Fibroblast of villous mesenchyme (primary cell): ENCODE measurements around the gene CCRL2. TPM values are rescaled to one million over a fixed set of nuclear protein-coding genes. Genes with fewer than 3 reads are reported as not detected.
"Not testable (repeated sequence)": the region's sequence is repeated elsewhere in the genome, so short reads cannot be mapped to it uniquely, and the experiment has no call there.

ENCODE experiments used
- DNase-seq: peaks from one replicate; pipeline ENCODE4 v3.0.0-alpha.2; 2010; ENCODE audit warnings: low read depth
- H3K4me3 ChIP-seq: 2 replicates; pipeline ENCODE4 v1.5.1; 2011; ENCODE audit warnings: low read depth, mild to moderate bottlenecking, low read length
- CTCF ChIP-seq: IDR thresholded peaks from 2 replicates; pipeline ENCODE4 v1.5.1; 2012; ENCODE audit warnings: low read depth, mild to moderate bottlenecking, low read length; ENCODE audit not compliant: insufficient read depth
- total RNA-seq: library from RNA; depleted of rRNA; stranded (reverse); fragments of >200 nt; gene quantifications from 2 replicates; pipeline ENCODE4 v1.2.3, GENCODE V29; 2012

CCRL2 gene
- total RNA-seq, 1 donor = 2.2 TPM

DNA sequence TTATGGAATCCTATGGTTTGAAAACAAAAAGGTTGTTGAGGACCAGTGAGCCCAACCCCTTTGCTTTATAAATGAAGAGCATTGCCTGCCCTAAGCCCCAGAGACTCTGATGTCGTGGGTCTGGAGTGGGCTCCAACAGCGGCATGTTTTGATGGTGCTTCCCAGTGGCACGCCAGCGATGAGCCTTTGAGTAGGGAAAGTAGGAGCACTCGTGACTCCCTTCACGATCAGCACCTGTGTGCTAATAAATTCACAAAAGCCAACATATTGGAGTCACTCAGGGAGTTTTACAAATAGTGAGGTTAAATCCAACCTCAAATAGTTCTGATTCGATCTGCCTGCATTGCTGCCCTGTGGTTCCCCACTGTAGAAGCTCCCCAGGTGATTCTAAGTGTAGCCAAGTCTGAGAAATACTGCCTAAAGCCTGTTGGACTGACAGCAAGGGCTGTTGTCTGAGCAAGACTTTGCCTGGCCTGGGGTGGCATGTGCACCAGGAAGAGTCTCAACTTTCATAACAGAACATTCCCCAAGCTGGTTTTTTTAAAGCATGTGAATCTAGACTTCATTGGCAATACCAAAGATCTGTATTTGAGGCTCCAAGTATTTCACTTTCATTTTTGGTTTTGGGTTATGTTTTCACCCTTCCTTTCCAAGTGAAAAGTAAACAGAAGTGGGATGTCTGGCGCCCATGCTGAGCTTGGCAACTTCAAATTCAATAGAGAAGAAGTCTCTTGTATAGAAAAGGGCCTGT lies 26.4 kb upstream of the CCRL2 start:
- no peak overlapping the region for H3K4me3 ChIP-seq
- TF ChIP-seq CTCF = no peak
- peak; percentile 12 for DNase-seq

GRCh38 chr3:46381625-46382024 lies 25.4 kb upstream of the CCRL2 start:
- TF ChIP-seq CTCF = no peak
- no peak overlapping the region for H3K4me3 ChIP-seq
- DNase-seq = no peak

- DNase-seq = no peak
- no peak for TF ChIP-seq CTCF
- no peak overlapping the region for H3K4me3 ChIP-seq
These were observed 23.7 kb upstream of the CCRL2 start for GRCh38 chr3:46383211-46383950.

- no peak for TF ChIP-seq CTCF
- H3K4me3 ChIP-seq = no peak overlapping the region
- no peak for DNase-seq
These were observed 23.1 kb upstream of the CCRL2 start for GRCh38 chr3:46383951-46384330.

DNA sequence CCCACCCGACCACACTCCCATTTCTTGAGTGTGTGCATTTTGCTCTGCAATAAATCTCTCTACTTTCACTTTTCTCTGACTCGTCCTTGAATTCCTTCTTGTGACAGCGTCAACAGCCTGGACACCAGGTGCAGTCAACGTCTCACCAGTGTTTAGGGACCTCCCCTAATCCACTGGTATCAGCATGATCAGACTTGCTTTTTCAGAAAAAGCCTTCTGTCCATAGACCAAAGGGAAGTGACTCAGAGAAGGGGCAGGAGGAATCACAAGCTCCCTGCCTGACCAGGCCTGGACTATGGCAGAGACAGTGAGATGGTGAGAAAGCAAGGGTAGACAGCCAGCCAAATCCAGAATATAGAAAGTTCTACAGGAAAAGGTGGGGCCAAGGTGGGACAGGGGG lies 20.9 kb upstream of the CCRL2 start:
- peak; percentile 41 for DNase-seq
- TF ChIP-seq CTCF = no peak
- H3K4me3 ChIP-seq = no peak overlapping the region

DNA sequence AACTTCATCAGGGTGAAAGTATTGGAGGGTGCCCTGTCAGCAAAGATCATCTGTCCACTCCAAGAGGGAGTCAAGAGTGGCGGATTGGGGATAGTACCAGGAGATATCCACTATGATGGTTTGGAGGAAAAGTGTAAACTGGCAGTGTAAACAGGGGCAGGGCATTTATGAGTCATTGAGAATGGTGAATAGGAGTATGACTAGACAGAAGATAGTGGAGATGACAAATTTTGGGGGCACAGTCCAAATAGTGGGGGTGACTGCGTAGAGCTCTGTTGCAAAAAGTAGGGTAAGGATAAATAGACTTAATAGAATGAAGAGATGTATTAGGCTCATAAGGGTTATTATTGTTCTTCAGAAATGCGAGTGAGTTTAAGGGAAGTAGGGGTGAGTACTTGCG lies 18.2 kb upstream of the CCRL2 start:
- H3K4me3 ChIP-seq, DNase-seq: not testable (repeated sequence)

GRCh38 chr3:46389306-46389705 lies 17.8 kb upstream of the CCRL2 start:
- H3K4me3 ChIP-seq = no peak overlapping the region
- TF ChIP-seq CTCF = no peak
- DNase-seq = no peak

GRCh38 chr3:46391526-46391925 lies 15.5 kb upstream of the CCRL2 start:
- not testable (repeated sequence) for DNase-seq, H3K4me3 ChIP-seq
